OCI-LY1 (cell line): ENCODE measurements around the gene RNPEPL1.
A peak's percentile ranks its signal among the peaks of the same experiment; 100 is the strongest.

Experiments
- H2AFZ ChIP-seq: fragments of 200-600 bp; sonication (generic), shearing (Covaris generic); 2 replicates; pipeline ENCODE4 v1.6.0; 2014; ENCODE audit warnings: antibody characterized with exemption, mild to moderate bottlenecking, low read length
- H3F3A ChIP-seq: fragments of 200-600 bp; sonication (generic), shearing (Covaris generic); 2 replicates; pipeline ENCODE4 v1.6.0; 2014; ENCODE audit warnings: mild to moderate bottlenecking, antibody characterized with exemption, low read length, moderate library complexity; ENCODE audit not compliant: insufficient read depth
- H3K27ac ChIP-seq: fragments of 200-600 bp; sonication (generic); 2 replicates; pipeline ENCODE4 v1.5.1; 2014; ENCODE audit warnings: low read length, mixed run types, mild to moderate bottlenecking, low read depth; ENCODE audit not compliant: poor library complexity, severe bottlenecking
- H3K27me3 ChIP-seq: fragments of 200-600 bp; sonication (generic); 2 replicates; pipeline ENCODE4 v1.6.0; 2014; ENCODE audit warnings: antibody characterized with exemption, mild to moderate bottlenecking, low read length, moderate library complexity; ENCODE audit not compliant: insufficient read depth
- H3K36me3 ChIP-seq: fragments of 200-600 bp; sonication (generic); 2 replicates; pipeline ENCODE4 v1.6.1; 2014; ENCODE audit warnings: mild to moderate bottlenecking, antibody characterized with exemption, low read length, moderate library complexity, mixed read lengths; ENCODE audit not compliant: insufficient read depth
- H3K4me1 ChIP-seq: fragments of 200-600 bp; sonication (generic); 2 replicates; pipeline ENCODE4 v1.5.1; 2014; ENCODE audit warnings: mild to moderate bottlenecking, low read length, moderate library complexity; ENCODE audit not compliant: insufficient read depth, severe bottlenecking
- H3K4me2 ChIP-seq: fragments of 200-600 bp; sonication (generic), shearing (Covaris generic); 2 replicates; pipeline ENCODE4 v1.6.1; 2014; ENCODE audit warnings: low read length
- H3K4me3 ChIP-seq: fragments of 200-600 bp; sonication (generic); 2 replicates; pipeline ENCODE4 v1.5.1; 2014; ENCODE audit warnings: low read length, low read depth, mild to moderate bottlenecking, mixed read lengths; ENCODE audit not compliant: poor library complexity, severe bottlenecking
- H3K79me2 ChIP-seq: fragments of 200-600 bp; shearing (Covaris generic); 2 replicates; pipeline ENCODE4 v1.6.1; 2016; ENCODE audit warnings: mixed run types, low read length, mixed read lengths; ENCODE audit not compliant: insufficient read depth
- H3K9ac ChIP-seq: fragments of 200-600 bp; sonication (generic), shearing (Covaris generic); 2 replicates; pipeline ENCODE4 v1.6.1; 2014; ENCODE audit warnings: mild to moderate bottlenecking, low read length, mixed read lengths
- H3K9me2 ChIP-seq: fragments of 200-600 bp; sonication (generic), shearing (Covaris generic); 2 replicates; pipeline ENCODE4 v1.6.1; 2014; ENCODE audit warnings: low read depth, mild to moderate bottlenecking, low read length, mixed read lengths
- H3K9me3 ChIP-seq: fragments of 200-600 bp; shearing (Covaris generic); 2 replicates; pipeline ENCODE4 v1.6.1; 2014; ENCODE audit warnings: low read length, mixed read lengths
- H4K20me1 ChIP-seq: fragments of 200-600 bp; sonication (generic), shearing (Covaris generic); 2 replicates; pipeline ENCODE4 v1.6.0; 2016; ENCODE audit warnings: mild to moderate bottlenecking, low read length; ENCODE audit not compliant: insufficient read depth
- CTCF ChIP-seq: fragments of 200-600 bp; sonication (generic), shearing (Covaris generic); IDR thresholded peaks from 2 replicates; pipeline ENCODE4 v1.5.1; 2017; ENCODE audit warnings: mild to moderate bottlenecking, antibody characterized with exemption, low read length, moderate library complexity, mixed read lengths
- EZH2 ChIP-seq: fragments of 200-600 bp; sonication (generic), shearing (Covaris generic); IDR thresholded peaks from 2 replicates; pipeline ENCODE4 v1.8.0; 2017; ENCODE audit warnings: borderline replicate concordance, mixed run types, mild to moderate bottlenecking, antibody characterized with exemption, low read length, moderate library complexity, mixed read lengths

The RNPEPL1 gene

GRCh38 chr2:240567872-240568677 is at the start of gene RNPEPL1:
RNPEPL1 (plus strand) TSS chr2:240568484; CDS start chr2:240568587, 103 bp downstream.
- TF ChIP-seq EZH2, result no peak
- no peaks in the 10 kb centered on the region for H3K9me3 ChIP-seq
- no peaks in the 10 kb centered on the region for H3K9me2 ChIP-seq
- H3K27ac ChIP-seq, result peak within 1 kb of the TSS; percentile 91
- H3K4me2 ChIP-seq, result peak within 1 kb of the TSS; percentile 92
- peaks cover 52% of the 10 kb centered on the region for H3K4me1 ChIP-seq
- no peaks in the 10 kb centered on the region for H3K79me2 ChIP-seq
- no peaks in the 10 kb centered on the region for H3F3A ChIP-seq
- H3K27me3 ChIP-seq, result no peaks in the 10 kb centered on the region
- no peaks in the 10 kb centered on the region; the same call in 1 of the 2 replicates for H3K36me3 ChIP-seq
- no peak within 1 kb of the TSS for H2AFZ ChIP-seq
- no peaks in the 10 kb centered on the region for H4K20me1 ChIP-seq
- H3K9ac ChIP-seq, result peak within 1 kb of the TSS; percentile 87
- peak within 1 kb of the TSS; percentile 94 for H3K4me3 ChIP-seq

- no peak overlapping the region for H3K4me2 ChIP-seq
- no peak overlapping the region for H3K9ac ChIP-seq
- no peaks in the 10 kb centered on the region for H4K20me1 ChIP-seq
- H3K4me1 ChIP-seq, result no peaks in the 10 kb centered on the region
- H2AFZ ChIP-seq, result no peak overlapping the region
- H3K9me2 ChIP-seq, result no peaks in the 10 kb centered on the region
- no peaks in the 10 kb centered on the region for H3K79me2 ChIP-seq
- peaks cover 3% of the 10 kb centered on the region; the same call in 1 of the 2 replicates for H3K9me3 ChIP-seq
- TF ChIP-seq CTCF, result no peak
- TF ChIP-seq EZH2, result no peak
- no peak overlapping the region for H3K4me3 ChIP-seq
- no peaks in the 10 kb centered on the region for H3F3A ChIP-seq
- H3K27ac ChIP-seq, result no peak overlapping the region
- no peaks in the 10 kb centered on the region for H3K27me3 ChIP-seq
- peaks cover 23% of the 10 kb centered on the region for H3K36me3 ChIP-seq
These were observed 49.3 kb upstream of the RNPEPL1 start for GRCh38 chr2:240518981-240519380.

- Histone ChIP-seq H3K9me3 (peaks cover 3% of the 10 kb centered on the region; the same call in 1 of the 2 replicates), H3F3A (no peaks in the 10 kb centered on the region), H3K36me3 (peaks cover 28% of the 10 kb centered on the region), H3K4me3 (no peak overlapping the region), H3K27ac (no peak overlapping the region), H3K4me1 (no peaks in the 10 kb centered on the region), H4K20me1 (no peaks in the 10 kb centered on the region), H3K4me2 (no peak overlapping the region), H3K9ac (no peak overlapping the region), H3K9me2 (no peaks in the 10 kb centered on the region), H2AFZ (no peak overlapping the region), H3K79me2 (no peaks in the 10 kb centered on the region), H3K27me3 (no peaks in the 10 kb centered on the region)
- TF ChIP-seq CTCF, result no peak
- no peak for TF ChIP-seq EZH2
These were observed 48.7 kb upstream of the RNPEPL1 start for GRCh38 chr2:240519396-240520129.
